SK-N-SH treated with all-trans-retinoic acid at 6 μM for 48 hours (cell line): ENCODE results near the gene KRTAP19-5.

Source experiments
- ATAC-seq: fragments of 200-7000 bp; cut with Tn5 transposase; 3 replicates; pipeline ENCODE4 v1.9.1; 2020; ENCODE audit warnings: mild to moderate bottlenecking, moderate library complexity
- SNAI2 ChIP-seq: fragments of 250-450 bp; sonication (Bioruptor Pico); IDR thresholded peaks from 2 replicates; pipeline ENCODE4 v1.5.0; 2020; ENCODE audit warnings: mild to moderate bottlenecking, moderate library complexity
- TOX ChIP-seq: fragments of 250-450 bp; sonication (Bioruptor Pico); IDR thresholded peaks from 2 replicates; pipeline ENCODE4 v1.8.0; 2021; ENCODE audit warnings: mild to moderate bottlenecking, moderate library complexity, borderline replicate concordance
- ZFP3 ChIP-seq: fragments of 250-450 bp; sonication (Bioruptor Pico); IDR thresholded peaks from 2 replicates; pipeline ENCODE4 v1.5.0; 2020; ENCODE audit warnings: mild to moderate bottlenecking, moderate library complexity

Gene KRTAP19-5

GRCh38 chr21:30463713-30464112 lies 38.2 kb downstream of the KRTAP19-5 start:
- ATAC-seq, result peak; percentile 22; the same call in 1 of the 3 replicates

More at GRCh38 chr21:30463713-30464112, 38.2 kb downstream of the KRTAP19-5 start:
- no peak for TF ChIP-seq ZFP3 (CRISPR knock-in tag)
- TF ChIP-seq TOX, result no peak
- TF ChIP-seq SNAI2 (CRISPR knock-in tag), result no peak
